CD4-positive, CD25-positive, alpha-beta regulatory T cell (primary cell): ENCODE data around the gene ACTL7A. TPM values are rescaled to one million over a fixed set of nuclear protein-coding genes. Genes with fewer than 3 reads are reported as not detected.

Experiments
- ATAC-seq, 2 donors: fragments of 150-1000 bp; cut with Tn5 transposase; one replicate each; pipeline ENCODE4 v1.10.0; 2021; ENCODE audit warnings: low read depth in 2 of 2, moderate number of reproducible peaks in 2 of 2, moderate library complexity in 1 of 2
- DNase-seq, 3 donors: peaks; one replicate each; pipeline versions ENCODE4 v3.0.0 to v3.0.0-alpha.2; 2012 to 2022; ENCODE audit warnings: mixed read lengths in 1 of 3
- H3K27ac ChIP-seq: one replicate; pipeline ENCODE4 v1.7.0; 2013; ENCODE audit warnings: mild to moderate bottlenecking, low read length; ENCODE audit not compliant: insufficient read depth, poor library complexity, severe bottlenecking
- H3K27me3 ChIP-seq: one replicate; pipeline ENCODE4 v1.7.0; 2013; ENCODE audit warnings: low read length; ENCODE audit not compliant: control insufficient read depth, insufficient read depth
- H3K36me3 ChIP-seq: one replicate; pipeline ENCODE4 v1.7.0; 2013; ENCODE audit warnings: mild to moderate bottlenecking, low read length, moderate library complexity; ENCODE audit not compliant: control insufficient read depth, insufficient read depth
- H3K4me1 ChIP-seq: 2 replicates; pipeline ENCODE4 v1.7.0; 2013; ENCODE audit warnings: mild to moderate bottlenecking, low read length; ENCODE audit not compliant: insufficient read depth, control insufficient read depth, poor library complexity, severe bottlenecking
- H3K4me3 ChIP-seq: one replicate; pipeline ENCODE4 v1.7.0; 2013; ENCODE audit warnings: low read depth, mild to moderate bottlenecking, low read length, moderate library complexity
- H3K9me3 ChIP-seq, 2 experiments: 1 replicate in 1 of 2; 2 replicates in 1 of 2; pipeline ENCODE4 v1.7.0; 2013; ENCODE audit warnings: low read length in 2 of 2, mild to moderate bottlenecking in 1 of 2, moderate library complexity in 1 of 2; ENCODE audit not compliant: control insufficient read depth in 2 of 2
- H3K27ac Mint-ChIP-seq, 3 donors: one replicate each; pipeline ENCODE4 v1.8.0; 2020 to 2022; ENCODE audit warnings: mild to moderate bottlenecking in 3 of 3, mixed read lengths in 3 of 3, moderate library complexity in 2 of 3
- H3K27me3 Mint-ChIP-seq: one replicate; pipeline ENCODE4 v1.8.0; 2022; ENCODE audit warnings: mild to moderate bottlenecking, mixed read lengths
- H3K36me3 Mint-ChIP-seq: one replicate; pipeline ENCODE4 v1.8.0; 2020; ENCODE audit warnings: mixed read lengths
- H3K4me1 Mint-ChIP-seq, 4 donors: one replicate each; pipeline ENCODE4 v1.8.0; 2020 to 2022; ENCODE audit warnings: mixed read lengths in 4 of 4, mild to moderate bottlenecking in 1 of 4
- H3K4me3 Mint-ChIP-seq, 4 donors: one replicate each; pipeline ENCODE4 v1.8.0; 2020 to 2022; ENCODE audit warnings: mild to moderate bottlenecking in 4 of 4, mixed read lengths in 4 of 4, moderate library complexity in 3 of 4
- H3K9me3 Mint-ChIP-seq, 7 donors: one replicate each; pipeline ENCODE4 v1.8.0; 2020 to 2022; ENCODE audit warnings: mixed read lengths in 7 of 7, mild to moderate bottlenecking in 3 of 7, moderate library complexity in 2 of 7
- polyA plus RNA-seq, 4 donors: library from polyadenylated mRNA; unstranded; fragments of 300-500 nt; fragmentation: Illumina TruSeq; gene quantifications; one replicate each; pipeline ENCODE4 v1.2.3, GENCODE V29; 2021
- total RNA-seq: library from RNA; stranded (reverse); gene quantifications from one replicate; pipeline ENCODE4 v1.2.3, GENCODE V29; 2022

The ACTL7A gene
- total RNA-seq, result not detected
- polyA plus RNA-seq, result not detected

GRCh38 chr9:108861997-108862396 lies at the start of gene ACTL7A:
TSS of gene ACTL7A (plus strand) at chr9:108862266. CDS start at chr9:108862323, 57 bp downstream.
- Mint-ChIP-seq H3K27ac (no peak within 1 kb of the TSS), H3K4me3 (no peak within 1 kb of the TSS), H3K4me1 (no peaks in the 10 kb centered on the region), H3K27me3 (no peaks in the 10 kb centered on the region), H3K36me3 (peaks cover 6% of the 10 kb centered on the region), H3K9me3 (peaks cover 0 to 4% (median 0%) of the 10 kb centered on the region in 7 donors)
- Histone ChIP-seq H3K9me3 (no peaks in the 10 kb centered on the region), H3K4me3 (no peak within 1 kb of the TSS), H3K36me3 (no peaks in the 10 kb centered on the region), H3K27me3 (no peaks in the 10 kb centered on the region), H3K27ac (no peak within 1 kb of the TSS), H3K4me1 (no peaks in the 10 kb centered on the region)
- DNase-seq (no peak), ATAC-seq (no peak)

GRCh38 chr9:108812396-108813025 lies 49.6 kb upstream of the ACTL7A start:
- Mint-ChIP-seq H3K27ac (no peak overlapping the region), H3K36me3 (no peaks in the 10 kb centered on the region), H3K4me3 (no peak overlapping the region), H3K4me1 (no peaks in the 10 kb centered on the region), H3K9me3 (peaks cover 0 to 1% (median 0%) of the 10 kb centered on the region in 7 donors), H3K27me3 (peaks cover 34% of the 10 kb centered on the region)
- Histone ChIP-seq H3K36me3 (no peaks in the 10 kb centered on the region), H3K4me3 (no peak overlapping the region), H3K27me3 (peaks cover 6% of the 10 kb centered on the region), H3K9me3 (no peaks in the 10 kb centered on the region), H3K4me1 (no peaks in the 10 kb centered on the region), H3K27ac (no peak overlapping the region)
- ATAC-seq (no peak), DNase-seq (no peak)

- peaks cover 34% of the 10 kb centered on the region for H3K27me3 Mint-ChIP-seq
- Histone ChIP-seq H3K4me3 (no peak overlapping the region), H3K4me1 (no peaks in the 10 kb centered on the region), H3K36me3 (no peaks in the 10 kb centered on the region), H3K27ac (no peak overlapping the region), H3K27me3 (peaks cover 6% of the 10 kb centered on the region), H3K9me3 (no peaks in the 10 kb centered on the region)
- peaks cover 0 to 2% (median 0%) of the 10 kb centered on the region in 7 donors for H3K9me3 Mint-ChIP-seq
- H3K4me3 Mint-ChIP-seq, result no peak overlapping the region
- no peak overlapping the region for H3K27ac Mint-ChIP-seq
- ATAC-seq (no peak), DNase-seq (no peak)
- H3K4me1 Mint-ChIP-seq, result no peaks in the 10 kb centered on the region
- no peaks in the 10 kb centered on the region for H3K36me3 Mint-ChIP-seq
These were observed 48.0 kb upstream of the ACTL7A start for GRCh38 chr9:108813951-108814601.

- Histone ChIP-seq H3K36me3 (no peaks in the 10 kb centered on the region), H3K27me3 (peaks cover 6% of the 10 kb centered on the region), H3K4me1 (no peaks in the 10 kb centered on the region), H3K9me3 (no peaks in the 10 kb centered on the region), H3K4me3 (no peak overlapping the region), H3K27ac (no peak overlapping the region)
- Mint-ChIP-seq H3K4me1 (no peaks in the 10 kb centered on the region), H3K9me3 (peaks cover 0 to 2% (median 0%) of the 10 kb centered on the region in 7 donors), H3K27ac (no peak overlapping the region), H3K4me3 (no peak overlapping the region), H3K27me3 (peaks cover 34% of the 10 kb centered on the region), H3K36me3 (no peaks in the 10 kb centered on the region)
- DNase-seq (no peak), ATAC-seq (no peak)
These were observed 46.9 kb upstream of the ACTL7A start for GRCh38 chr9:108815156-108815555.

GRCh38 chr9:108816037-108816436 lies 46.0 kb upstream of the ACTL7A start:
- no peak for DNase-seq
- peaks cover 4% of the 10 kb centered on the region for H3K27me3 ChIP-seq
- no peak overlapping the region for H3K27ac Mint-ChIP-seq
- no peaks in the 10 kb centered on the region for H3K4me1 Mint-ChIP-seq
- peaks cover 41% of the 10 kb centered on the region for H3K27me3 Mint-ChIP-seq
- H3K9me3 Mint-ChIP-seq, result peaks cover 0 to 4% (median 0%) of the 10 kb centered on the region in 7 donors
- no peaks in the 10 kb centered on the region for H3K4me1 ChIP-seq
- no peaks in the 10 kb centered on the region for H3K9me3 ChIP-seq
- H3K4me3 Mint-ChIP-seq, result no peak overlapping the region
- H3K4me3 ChIP-seq, result no peak overlapping the region
- ATAC-seq, result no peak
- H3K27ac ChIP-seq, result no peak overlapping the region
- H3K36me3 Mint-ChIP-seq, result no peaks in the 10 kb centered on the region
- no peaks in the 10 kb centered on the region for H3K36me3 ChIP-seq

GRCh38 chr9:108823829-108824228 lies 38.2 kb upstream of the ACTL7A start:
- Histone ChIP-seq H3K36me3 (no peaks in the 10 kb centered on the region), H3K27me3 (no peaks in the 10 kb centered on the region), H3K4me3 (no peak overlapping the region), H3K9me3 (peaks cover 0 to 6% of the 10 kb centered on the region in 2 experiments), H3K4me1 (no peaks in the 10 kb centered on the region), H3K27ac (no peak overlapping the region)
- ATAC-seq (no peak), DNase-seq (no peak)
- Mint-ChIP-seq H3K9me3 (peaks cover 3 to 16% (median 11%) of the 10 kb centered on the region in 7 donors), H3K4me3 (no peak overlapping the region), H3K4me1 (no peaks in the 10 kb centered on the region), H3K27ac (no peak overlapping the region), H3K27me3 (peaks cover 24% of the 10 kb centered on the region), H3K36me3 (no peaks in the 10 kb centered on the region)

- peaks cover 0 to 3% (median 0%) of the 10 kb centered on the region in 7 donors for H3K9me3 Mint-ChIP-seq
- peaks cover 3% of the 10 kb centered on the region for H3K27me3 ChIP-seq
- no peak overlapping the region for H3K27ac ChIP-seq
- no peak overlapping the region for H3K4me3 Mint-ChIP-seq
- no peaks in the 10 kb centered on the region for H3K36me3 Mint-ChIP-seq
- no peak overlapping the region for H3K4me3 ChIP-seq
- H3K4me1 Mint-ChIP-seq, result no peaks in the 10 kb centered on the region
- H3K27me3 Mint-ChIP-seq, result peaks cover 21% of the 10 kb centered on the region
- no peaks in the 10 kb centered on the region for H3K9me3 ChIP-seq
- H3K27ac Mint-ChIP-seq, result no peak overlapping the region
- DNase-seq (no peak), ATAC-seq (no peak)
- H3K4me1 ChIP-seq, result no peaks in the 10 kb centered on the region
- H3K36me3 ChIP-seq, result no peaks in the 10 kb centered on the region
These were observed 31.8 kb upstream of the ACTL7A start for GRCh38 chr9:108830272-108830671.
